Rectal smooth muscle tissue (tissue), 1 donor: Measurements from ENCODE around the gene DHX32.

Experiments used
- H3K27ac ChIP-seq: one replicate; pipeline ENCODE4 v1.7.0; 2013; ENCODE audit warnings: low read depth, low read length, inconsistent platforms
- H3K27me3 ChIP-seq: one replicate; pipeline ENCODE4 v1.7.0; 2013; ENCODE audit warnings: low read length; ENCODE audit not compliant: control insufficient read depth, insufficient read depth
- H3K36me3 ChIP-seq: one replicate; pipeline ENCODE4 v1.7.0; 2013; ENCODE audit warnings: low read length; ENCODE audit not compliant: control insufficient read depth, insufficient read depth
- H3K4me1 ChIP-seq: one replicate; pipeline ENCODE4 v1.7.0; 2013; ENCODE audit warnings: low read length; ENCODE audit not compliant: control insufficient read depth, insufficient read depth
- H3K4me3 ChIP-seq: one replicate; pipeline ENCODE4 v1.7.0; 2013; ENCODE audit warnings: low read length
- H3K9ac ChIP-seq: one replicate; pipeline ENCODE4 v1.7.0; 2013; ENCODE audit warnings: low read length

The DHX32 gene

DNA sequence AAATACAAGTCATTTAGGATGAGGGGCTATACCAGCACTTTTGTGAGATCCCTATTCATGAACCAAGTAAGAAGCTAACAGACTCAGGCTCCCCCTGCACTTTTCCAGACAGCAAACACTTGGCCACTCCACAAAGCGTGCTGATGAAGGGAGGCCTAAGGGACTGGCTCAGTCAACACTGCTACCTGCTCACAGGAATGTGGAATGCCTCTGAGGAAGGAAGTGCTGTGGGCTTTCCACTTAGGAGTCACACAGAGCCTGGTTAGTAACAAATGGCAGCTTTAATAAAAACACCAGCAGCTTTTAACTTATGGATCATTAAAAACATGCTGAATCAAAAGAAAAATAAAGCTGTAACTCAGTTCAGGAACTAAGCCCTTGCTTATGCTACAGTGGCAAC lies 73.0 kb downstream of the DHX32 start:
- Histone ChIP-seq H3K27me3 (no peaks in the 10 kb centered on the region), H3K27ac (no peak overlapping the region), H3K9ac (no peak overlapping the region), H3K4me3 (no peak overlapping the region), H3K4me1 (no peaks in the 10 kb centered on the region), H3K36me3 (peaks cover 14% of the 10 kb centered on the region)

- H3K27me3 ChIP-seq, result no peaks in the 10 kb centered on the region
These were observed 78.4 kb downstream of the DHX32 start for GRCh38 chr10:125802739-125803138.

DNA sequence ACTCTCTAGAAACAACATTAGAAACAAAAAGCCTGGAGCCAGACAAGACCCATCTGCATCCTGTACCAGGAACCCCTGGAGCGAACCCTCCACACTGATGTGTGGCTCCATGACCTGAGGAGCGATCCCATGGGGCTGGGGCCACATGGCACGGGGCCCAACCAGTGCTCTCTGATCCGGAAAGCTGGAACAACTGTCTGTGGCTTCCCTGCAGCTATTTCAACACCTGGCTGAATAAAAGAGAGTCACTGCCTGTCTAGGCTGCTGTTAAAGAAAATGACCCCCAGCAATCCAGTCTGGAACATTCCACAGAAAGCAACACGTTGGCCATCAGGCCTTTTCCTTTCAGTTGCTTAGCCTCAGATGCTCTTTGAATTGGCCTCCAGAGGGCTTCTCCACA lies 79.0 kb downstream of the DHX32 start:
- peaks cover 4% of the 10 kb centered on the region for H3K36me3 ChIP-seq
- no peak overlapping the region for H3K27ac ChIP-seq

More at GRCh38 chr10:125802739-125803138, 78.4 kb downstream of the DHX32 start:
- Histone ChIP-seq H3K9ac (no peak overlapping the region), H3K4me3 (no peak overlapping the region), H3K27ac (no peak overlapping the region), H3K4me1 (no peaks in the 10 kb centered on the region), H3K36me3 (peaks cover 5% of the 10 kb centered on the region)

GRCh38 chr10:125801574-125801973 lies 79.5 kb downstream of the DHX32 start:
- Histone ChIP-seq H3K27ac (no peak overlapping the region), H3K36me3 (peaks cover under 1% of the 10 kb centered on the region), H3K9ac (no peak overlapping the region), H3K4me3 (no peak overlapping the region), H3K4me1 (no peaks in the 10 kb centered on the region), H3K27me3 (no peaks in the 10 kb centered on the region)

More for the DNA sequence above, 79.0 kb downstream of the DHX32 start:
- Histone ChIP-seq H3K27me3 (no peaks in the 10 kb centered on the region), H3K9ac (no peak overlapping the region), H3K4me3 (no peak overlapping the region), H3K4me1 (no peaks in the 10 kb centered on the region)

- Histone ChIP-seq H3K27me3 (no peaks in the 10 kb centered on the region), H3K4me1 (no peaks in the 10 kb centered on the region), H3K4me3 (no peak overlapping the region), H3K27ac (no peak overlapping the region), H3K36me3 (peaks cover 6% of the 10 kb centered on the region), H3K9ac (no peak overlapping the region)
These were observed 81.5 kb downstream of the DHX32 start for GRCh38 chr10:125799451-125800182.

- H3K36me3 ChIP-seq, result peaks cover 6% of the 10 kb centered on the region
- H3K27me3 ChIP-seq, result no peaks in the 10 kb centered on the region
- no peak overlapping the region for H3K9ac ChIP-seq
- no peak overlapping the region for H3K27ac ChIP-seq
- H3K4me3 ChIP-seq, result no peak overlapping the region
- H3K4me1 ChIP-seq, result no peaks in the 10 kb centered on the region
These were observed 83.0 kb downstream of the DHX32 start for GRCh38 chr10:125797994-125798662.

GRCh38 chr10:125797424-125797823 lies 83.7 kb downstream of the DHX32 start:
- Histone ChIP-seq H3K36me3 (peaks cover 11% of the 10 kb centered on the region), H3K9ac (no peak overlapping the region), H3K4me1 (no peaks in the 10 kb centered on the region), H3K27ac (no peak overlapping the region), H3K4me3 (no peak overlapping the region), H3K27me3 (no peaks in the 10 kb centered on the region)

DNA sequence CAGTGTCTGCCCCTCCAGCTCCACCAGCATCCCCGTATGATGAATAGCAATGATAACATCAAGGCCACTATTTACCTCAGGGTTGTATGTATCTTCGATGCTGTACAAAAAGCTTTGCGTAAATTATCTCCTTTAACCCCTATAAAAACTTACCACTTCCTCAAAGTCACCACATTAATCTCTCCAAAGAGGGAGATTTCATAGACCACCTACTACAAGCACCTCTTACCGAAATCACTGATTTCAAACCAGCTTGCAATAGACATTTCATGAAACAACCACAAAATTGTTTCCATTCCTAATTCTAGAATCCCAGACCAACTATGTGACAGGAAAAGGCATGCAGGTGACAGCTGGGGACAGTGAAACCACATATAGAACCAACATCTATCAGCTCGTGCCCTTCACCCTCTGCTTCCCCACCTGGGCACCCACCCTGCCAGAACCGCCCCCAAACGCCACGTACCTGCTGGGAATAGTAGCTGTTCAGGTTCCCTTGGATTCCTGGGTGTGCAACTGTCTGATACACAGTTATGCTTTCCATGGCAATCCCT lies 85.4 kb downstream of the DHX32 start:
- Histone ChIP-seq H3K9ac (no peak overlapping the region), H3K27ac (no peak overlapping the region), H3K4me3 (no peak overlapping the region), H3K27me3 (no peaks in the 10 kb centered on the region), H3K36me3 (peaks cover 15% of the 10 kb centered on the region), H3K4me1 (no peaks in the 10 kb centered on the region)

DNA sequence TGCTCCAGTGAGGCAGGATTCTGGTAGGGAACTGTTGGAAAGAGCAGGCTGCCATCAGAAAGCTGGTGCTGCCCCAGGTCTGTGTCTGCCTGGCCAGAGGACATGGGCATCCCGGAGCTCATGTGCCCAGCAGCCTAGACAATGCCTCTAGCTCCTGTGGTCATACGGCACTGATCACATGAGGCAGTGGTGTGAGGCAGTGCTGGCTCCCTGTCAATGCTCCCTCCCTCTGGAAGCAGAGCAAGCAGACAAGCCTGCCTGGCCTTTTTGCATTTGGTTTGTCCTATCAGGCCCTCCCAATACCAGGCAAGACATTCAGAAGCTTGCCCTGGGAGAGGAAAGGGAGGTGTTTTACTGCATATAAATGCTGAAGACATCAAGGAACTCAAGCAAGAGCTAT lies 86.0 kb downstream of the DHX32 start:
- H3K27ac ChIP-seq, result no peak overlapping the region
- no peak overlapping the region for H3K4me3 ChIP-seq
- H3K9ac ChIP-seq, result no peak overlapping the region
- no peaks in the 10 kb centered on the region for H3K4me1 ChIP-seq
- H3K27me3 ChIP-seq, result no peaks in the 10 kb centered on the region
- peaks cover 15% of the 10 kb centered on the region for H3K36me3 ChIP-seq

- Histone ChIP-seq H3K4me1 (no peaks in the 10 kb centered on the region), H3K9ac (no peak overlapping the region), H3K27ac (no peak overlapping the region), H3K4me3 (no peak overlapping the region), H3K27me3 (no peaks in the 10 kb centered on the region), H3K36me3 (peaks cover 20% of the 10 kb centered on the region)
These were observed 88.5 kb downstream of the DHX32 start for GRCh38 chr10:125792342-125793300.

DNA sequence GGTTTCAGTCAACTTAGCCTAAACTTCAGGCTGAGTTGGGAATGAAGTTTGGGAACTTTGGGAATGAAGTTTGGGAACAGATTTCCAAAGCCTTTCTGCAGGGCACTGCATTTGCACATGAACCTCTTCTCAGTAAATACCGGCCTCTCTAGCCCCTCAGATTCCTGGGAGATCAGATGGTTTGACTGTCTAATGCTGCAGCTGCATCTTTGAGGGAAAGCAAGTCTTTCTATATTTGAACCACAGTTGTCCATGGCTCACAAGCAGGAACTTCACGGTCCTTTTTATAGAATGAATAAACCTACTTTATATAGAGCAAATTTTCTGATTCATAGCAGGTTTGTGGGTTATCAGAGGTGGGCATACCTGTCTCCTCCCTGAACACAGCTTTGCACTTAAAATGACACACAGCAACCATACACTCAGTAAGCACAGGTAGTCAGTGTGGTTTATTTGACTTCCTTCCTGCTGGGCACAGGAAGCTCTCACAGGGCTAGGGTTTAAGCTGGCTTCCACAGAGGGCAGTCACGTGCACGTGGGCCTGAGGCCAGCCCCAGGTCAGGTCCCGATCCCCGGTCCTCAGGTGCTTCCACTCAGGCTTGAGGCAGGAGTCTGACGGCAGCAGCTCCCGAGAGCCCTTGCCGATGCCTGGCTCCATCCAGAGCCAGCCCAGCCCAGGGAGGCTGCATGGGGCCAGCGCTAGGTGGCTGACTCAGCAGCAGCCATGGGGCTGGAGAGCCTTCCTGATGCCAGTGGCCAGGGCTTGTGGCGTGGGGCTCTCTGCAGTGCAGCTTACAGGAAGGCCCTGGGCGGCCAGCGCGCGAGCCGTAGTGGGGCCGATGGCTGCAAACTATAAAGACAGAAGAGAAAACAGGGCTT lies 92.7 kb downstream of the DHX32 start:
- Histone ChIP-seq H3K27me3 (no peaks in the 10 kb centered on the region), H3K36me3 (peaks cover 14% of the 10 kb centered on the region), H3K4me1 (no peaks in the 10 kb centered on the region), H3K27ac (no peak overlapping the region), H3K4me3 (no peak overlapping the region), H3K9ac (no peak overlapping the region)
